HCT116 (cell line): ENCODE data around the gene TBXAS1. TPM values are rescaled to one million over a fixed set of nuclear protein-coding genes. Genes with fewer than 3 reads are reported as not detected.

Experiments used
- ATAC-seq: fragments of 200-7000 bp; cut with Tn5 transposase; 2 replicates; pipeline ENCODE4 v1.9.1; 2020; ENCODE audit warnings: mild to moderate bottlenecking, moderate library complexity
- BruUV-seq: library from RNA; stranded (reverse); fragments of 400-500 nt; replicated peaks from 2 replicates; lab custom pipeline; 2021; lab: Mats Ljungman, UMichigan
- CTCF ChIA-PET: fragments of 300-600 bp; sonication (Branson Sonifier 250); formaldehyde crosslinking; loops from one replicate; lab custom pipeline; 2021; ENCODE audit warnings: antibody characterized with exemption; lab: Charles Lee
- POLR2A ChIA-PET: fragments of 300-600, 350-600 bp; sonication (Branson Sonifier 250); formaldehyde crosslinking; loops from one replicate; lab custom pipeline; 2021; ENCODE audit warnings: antibody characterized with exemption; lab: Charles Lee
- RAD21 ChIA-PET, 2 experiments: fragments of 300-600 bp; sonication (Branson Sonifier 250); formaldehyde crosslinking; loops; one replicate each; lab custom pipeline; 2023; ENCODE audit warnings: low total read pairs in 2 of 2; ENCODE audit not compliant: uncharacterized antibody in 2 of 2, unreplicated experiment in 2 of 2, low non-redundant PET in 1 of 2; lab: Charles Lee
- DNase-seq: peaks from one replicate; pipeline ENCODE4 v3.0.0-alpha.2; 2010; ENCODE audit warnings: low read depth, low spot score
- H2AFZ ChIP-seq: fragments of 200-600 bp; shearing (Covaris generic), sonication (generic); 2 replicates; pipeline ENCODE4 v1.6.1; 2017; ENCODE audit warnings: low read depth, mixed run types, mixed read lengths, antibody characterized with exemption, low read length; ENCODE audit not compliant: poor library complexity, severe bottlenecking
- H3K27ac ChIP-seq: 2 replicates; pipeline ENCODE4 v1.5.1; 2012; ENCODE audit warnings: low read depth, low read length
- H3K27me3 ChIP-seq: fragments of 200-600 bp; sonication (generic); 2 replicates; pipeline ENCODE4 v1.6.1; 2016; ENCODE audit warnings: mixed run types, low read length, mixed read lengths; ENCODE audit not compliant: insufficient read depth
- H3K36me3 ChIP-seq, 2 experiments: fragments of 200-500 bp in 1 of 2; fragments of 200-600 bp in 1 of 2; sonication (Bioruptor generic) in 1 of 2; sonication (generic) in 1 of 2; 2 replicates each; pipeline versions ENCODE4 v1.5.1 to v1.6.1; 2014 to 2016; ENCODE audit warnings: low read length in 2 of 2, inconsistent platforms in 1 of 2, mixed read lengths in 1 of 2, mixed run types in 1 of 2; ENCODE audit not compliant: insufficient read depth in 2 of 2, control insufficient read depth in 1 of 2
- H3K4me1 ChIP-seq, 2 experiments: fragments of 200-600 bp in 1 of 2; sonication (generic) in 1 of 2; 2 replicates each; pipeline versions ENCODE4 v1.5.1 to v1.6.1; 2012 to 2017; ENCODE audit warnings: low read length in 2 of 2, inconsistent platforms in 1 of 2, mild to moderate bottlenecking in 1 of 2, mixed read lengths in 1 of 2, mixed run types in 1 of 2, moderate library complexity in 1 of 2; ENCODE audit not compliant: insufficient read depth in 2 of 2, control insufficient read depth in 1 of 2
- H3K4me2 ChIP-seq: fragments of 200-600 bp; sonication (generic); 2 replicates; pipeline ENCODE4 v1.6.1; 2017; ENCODE audit warnings: mixed run types, low read length, mixed read lengths
- H3K4me3 ChIP-seq, 2 experiments: fragments of 200-600 bp in 1 of 2; sonication (generic) in 1 of 2; replicated peaks in 1 of 2; 2 replicates each; pipeline ENCODE4 v1.5.1; 2011 to 2016; ENCODE audit warnings: low read length in 2 of 2, control low read depth in 1 of 2, low read depth in 1 of 2, mild to moderate bottlenecking in 1 of 2, mixed read lengths in 1 of 2, mixed run types in 1 of 2
- H3K79me2 ChIP-seq: fragments of 200-600 bp; sonication (generic); 2 replicates; pipeline ENCODE4 v1.6.1; 2017; ENCODE audit warnings: mild to moderate bottlenecking, mixed run types, low read length, moderate library complexity, mixed read lengths; ENCODE audit not compliant: insufficient read depth
- H3K9ac ChIP-seq: fragments of 200-600 bp; sonication (generic); 2 replicates; pipeline ENCODE4 v1.6.1; 2016; ENCODE audit warnings: low read length, mixed read lengths
- H3K9me2 ChIP-seq: fragments of 200-600 bp; sonication (generic), shearing (Covaris generic); 2 replicates; pipeline ENCODE4 v1.6.1; 2017; ENCODE audit warnings: mixed run types, mild to moderate bottlenecking, moderate library complexity; ENCODE audit not compliant: insufficient read depth
- H3K9me3 ChIP-seq, 2 experiments: fragments of 200-500 bp in 1 of 2; fragments of 200-600 bp in 1 of 2; sonication (Bioruptor generic) in 1 of 2; sonication (generic) in 1 of 2; 2 replicates each; pipeline ENCODE4 v1.6.1; 2014 to 2017; ENCODE audit warnings: low read length in 2 of 2, mixed read lengths in 2 of 2, inconsistent platforms in 1 of 2, low read depth in 1 of 2, mild to moderate bottlenecking in 1 of 2, mixed run types in 1 of 2, moderate library complexity in 1 of 2; ENCODE audit not compliant: control insufficient read depth in 1 of 2, insufficient read depth in 1 of 2
- H4K20me1 ChIP-seq: fragments of 200-600 bp; sonication (generic), shearing (Covaris generic); 2 replicates; pipeline ENCODE4 v1.6.1; 2017; ENCODE audit warnings: mixed run types, mild to moderate bottlenecking, moderate library complexity; ENCODE audit not compliant: insufficient read depth
- CEBPB ChIP-seq: IDR thresholded peaks from 2 replicates; pipeline ENCODE4 v1.6.1; 2012; ENCODE audit warnings: low read depth
- EGR1 ChIP-seq: IDR thresholded peaks from 2 replicates; pipeline ENCODE4 v1.6.1; 2012; ENCODE audit warnings: low read depth
- ELF1 ChIP-seq: IDR thresholded peaks from 2 replicates; pipeline ENCODE4 v1.6.1; 2012; ENCODE audit warnings: low read depth, borderline replicate concordance
- EZH2phosphoT487 ChIP-seq: fragments of 200-600 bp; IDR thresholded peaks from 2 replicates; pipeline ENCODE4 v1.6.1; 2018; ENCODE audit warnings: antibody characterized with exemption, borderline replicate concordance
- MAX ChIP-seq: IDR thresholded peaks from 2 replicates; pipeline ENCODE4 v1.6.1; 2012
- POLR2A ChIP-seq: IDR thresholded peaks from 2 replicates; pipeline ENCODE4 v1.7.0; 2011; ENCODE audit warnings: borderline replicate concordance; ENCODE audit not compliant: insufficient read depth, insufficient read length; ENCODE audit errors: extremely low read depth
- POLR2AphosphoS5 ChIP-seq: IDR thresholded peaks from 2 replicates; pipeline ENCODE4 v1.6.1; 2011; ENCODE audit warnings: mild to moderate bottlenecking, low read depth, low read length, moderate library complexity
- RAD21 ChIP-seq: IDR thresholded peaks from 2 replicates; pipeline ENCODE4 v1.6.1; 2012; ENCODE audit warnings: low read depth, mild to moderate bottlenecking
- SP1 ChIP-seq: IDR thresholded peaks from 2 replicates; pipeline ENCODE4 v1.6.1; 2012; ENCODE audit warnings: low read depth
- ZBTB33 ChIP-seq: IDR thresholded peaks from 2 replicates; pipeline ENCODE4 v1.6.1; 2011; ENCODE audit warnings: mild to moderate bottlenecking, low read length, moderate library complexity; ENCODE audit not compliant: insufficient replicate concordance; ENCODE audit errors: extremely low read depth
- ZFX ChIP-seq: fragments of 450-650 bp; IDR thresholded peaks from 2 replicates; pipeline ENCODE4 v1.6.1; 2017
- ZNF274 ChIP-seq: fragments of 200-500 bp; sonication (Bioruptor generic); IDR thresholded peaks from 2 replicates; pipeline ENCODE4 v1.6.1; 2014; ENCODE audit warnings: mild to moderate bottlenecking, low read depth, low read length, inconsistent platforms
- intact Hi-C: fragments of 100-400 bp; cut with micrococcal nuclease; formaldehyde crosslinking; loops from 2 replicates; pipeline ENCODE4 v1.10.0; 2022
- total RNA-seq: library from RNA; stranded (reverse); gene quantifications from one replicate; pipeline ENCODE4 v1.2.1, GENCODE V29; 2021; ENCODE audit not compliant: unreplicated experiment

TBXAS1 gene
- total RNA-seq, 1 experiment from 2014 or later = 1.4 TPM

- ChIA-PET RAD21 (no interaction called here), POLR2A (no interaction called here)
- H3K9me3 ChIP-seq = no peaks in the 10 kb centered on the region
- H3K79me2 ChIP-seq = no peaks in the 10 kb centered on the region
- H3K4me3 ChIP-seq = no peak overlapping the region
- no peaks in the 10 kb centered on the region for H3K36me3 ChIP-seq
- intact Hi-C loops = no loop called here
- no peak for TF ChIP-seq RAD21
- no peak for TF ChIP-seq ZBTB33
- no peak for TF ChIP-seq ZFX
- no peak for TF ChIP-seq SP1
- TF ChIP-seq EGR1 = no peak
- TF ChIP-seq EZH2phosphoT487 = no peak
- TF ChIP-seq ZNF274 = no peak
- TF ChIP-seq POLR2AphosphoS5 = no peak
- no peak for TF ChIP-seq MAX
- TF ChIP-seq CEBPB = no peak
- TF ChIP-seq POLR2A = no peak
- no peak for TF ChIP-seq ELF1
- TF ChIP-seq, all 23 proteins: peak for 0
- Histone ChIP-seq H3K27ac (no peak overlapping the region), H3K9ac (no peak overlapping the region), H2AFZ (no peak overlapping the region), H3K27me3 (no peaks in the 10 kb centered on the region), H3K4me1 (peaks cover 0 to 18% of the 10 kb centered on the region in 2 experiments; a peak in 1 of 4 replicates), H4K20me1 (no peaks in the 10 kb centered on the region), H3K4me2 (no peak overlapping the region), H3K9me2 (no peaks in the 10 kb centered on the region)
- CTCF ChIA-PET = interaction anchor here (1.5 to 3.0 kb wide), 2 partner anchors 13 to 373 kb away, joined by 4 to 8 read pairs; no protein-coding TSS in a partner anchor
- ATAC-seq (no peak), DNase-seq (no peak)
- no TSS peak for BruUV-seq
These were observed 163.4 kb downstream of the TBXAS1 start for GRCh38 chr7:139992353-139993044.
